NCI-H82 (cell line): ENCODE results near the gene C5AR1.
"Not testable (repeated sequence)": the region's sequence is repeated elsewhere in the genome, so short reads cannot be mapped to it uniquely, and the experiment has no call there.

ENCODE experiments used
- DNase-seq: peaks from one replicate; lab custom pipeline; 2025; lab: John Stamatoyannopoulos, UW

Gene C5AR1

GRCh38 chr19:47284324-47284899, 25.2 kb upstream of the C5AR1 start:
- DNase-seq, result peak; percentile 72

GRCh38 chr19:47296036-47296435, 13.6 kb upstream of the C5AR1 start:
- peak; percentile 96 for DNase-seq

GRCh38 chr19:47300867-47301266, 8.8 kb upstream of the C5AR1 start:
- not testable (repeated sequence) for DNase-seq

GRCh38 chr19:47302249-47302648, 7.4 kb upstream of the C5AR1 start:
- DNase-seq, result no peak

GRCh38 chr19:47303966-47304365, 5.7 kb upstream of the C5AR1 start:
- DNase-seq, result no peak

- peak; percentile 77 for DNase-seq
Measured at GRCh38 chr19:47305309-47305751, 4.3 kb upstream of the C5AR1 start.

- no peak for DNase-seq
Measured at GRCh38 chr19:47306303-47306702, 3.4 kb upstream of the C5AR1 start.

- DNase-seq, result peak; percentile 62
Measured at GRCh38 chr19:47309038-47309437, 623 bp upstream of the C5AR1 start.

GRCh38 chr19:47310323-47310722, 662 bp downstream of the C5AR1 start:
- no peak for DNase-seq

GRCh38 chr19:47310819-47311218, 1.2 kb downstream of the C5AR1 start:
- DNase-seq, result peak; percentile 54

GRCh38 chr19:47312366-47313006, 2.8 kb downstream of the C5AR1 start:
- DNase-seq, result no peak

GRCh38 chr19:47313754-47314295, 4.2 kb downstream of the C5AR1 start:
- no peak for DNase-seq

GRCh38 chr19:47315125-47315821, 5.6 kb downstream of the C5AR1 start:
- peak; percentile 28 for DNase-seq

GRCh38 chr19:47316513-47316912, 6.9 kb downstream of the C5AR1 start:
- DNase-seq, result no peak

- DNase-seq, result no peak
Measured at GRCh38 chr19:47319923-47320871, 10.5 kb downstream of the C5AR1 start.

GRCh38 chr19:47321630-47322029, 12.0 kb downstream of the C5AR1 start:
- no peak for DNase-seq

- no peak for DNase-seq
Measured at GRCh38 chr19:47322058-47322457, 12.4 kb downstream of the C5AR1 start.

- DNase-seq, result no peak
Measured at GRCh38 chr19:47323409-47323808, 13.7 kb downstream of the C5AR1 start.

- no peak for DNase-seq
Measured at GRCh38 chr19:47323872-47324271, 14.2 kb downstream of the C5AR1 start.

GRCh38 chr19:47324502-47324901, 14.8 kb downstream of the C5AR1 start:
- DNase-seq, result no peak

- no peak for DNase-seq
Measured at GRCh38 chr19:47330466-47330869, 20.8 kb downstream of the C5AR1 start.

- DNase-seq, result no peak
Measured at GRCh38 chr19:47331490-47331889, 21.8 kb downstream of the C5AR1 start.
